SK-N-SH (cell line): Measurements from ENCODE around the gene PRIM2. TPM values are rescaled to one million over a fixed set of nuclear protein-coding genes. Genes with fewer than 3 reads are reported as not detected.

Source experiments
- CTCF ChIA-PET: fragments of 300-600, 350-600 bp; formaldehyde crosslinking; extraction: SDS; loops from one replicate; lab custom pipeline; 2021; lab: Yijun Ruan, JAX
- POLR2A ChIA-PET: fragments of 350-600 bp; sonication (Branson Sonifier 250); formaldehyde crosslinking; extraction: SDS; loops from one replicate; lab custom pipeline; 2020; ENCODE audit warnings: antibody characterized with exemption, inconsistent platforms; lab: Yijun Ruan, JAX
- DNase-seq: peaks from one replicate; pipeline ENCODE4 v3.0.0; 2012
- H2AFZ ChIP-seq: fragments of 200-600 bp; sonication (generic); 2 replicates; pipeline ENCODE4 v1.8.1; 2016; ENCODE audit warnings: antibody characterized with exemption, mild to moderate bottlenecking, low read depth
- H3F3A ChIP-seq: fragments of 200-600 bp; sonication (generic); replicated peaks from 2 replicates; pipeline ENCODE3; 2016; ENCODE audit warnings: antibody characterized with exemption, mild to moderate bottlenecking; ENCODE audit not compliant: insufficient read depth
- H3K27ac ChIP-seq, 2 experiments: fragments of 200-500 bp in 1 of 2; fragments of 200-600 bp in 1 of 2; sonication (Bioruptor generic) in 1 of 2; sonication (generic), shearing (Covaris generic) in 1 of 2; 2 replicates each; pipeline versions ENCODE4 v1.5.1 to v1.6.1; 2014 to 2016; ENCODE audit warnings: low read depth in 2 of 2, inconsistent platforms in 1 of 2, low read length in 1 of 2, mild to moderate bottlenecking in 1 of 2, mixed read lengths in 1 of 2
- H3K27me3 ChIP-seq: fragments of 200-600 bp; sonication (generic), shearing (Covaris generic); 2 replicates; pipeline ENCODE4 v1.6.1; 2016; ENCODE audit warnings: mixed run types; ENCODE audit not compliant: insufficient read depth
- H3K36me3 ChIP-seq, 2 experiments: fragments of 200-500 bp in 1 of 2; fragments of 200-600 bp in 1 of 2; sonication (Bioruptor generic) in 1 of 2; sonication (generic) in 1 of 2; replicated peaks in 1 of 2; 2 replicates each; pipeline versions ENCODE3 to v1.5.1; 2014 to 2016; ENCODE audit warnings: low read length in 1 of 2, mild to moderate bottlenecking in 1 of 2; ENCODE audit not compliant: insufficient read depth in 2 of 2, control insufficient read depth in 1 of 2
- H3K4me1 ChIP-seq, 2 experiments: fragments of 200-500 bp in 1 of 2; fragments of 200-600 bp in 1 of 2; sonication (Bioruptor generic) in 1 of 2; sonication (generic), shearing (Covaris generic) in 1 of 2; 2 replicates each; pipeline versions ENCODE4 v1.5.1 to v1.6.1; 2014 to 2016; ENCODE audit warnings: low read depth in 1 of 2, low read length in 1 of 2, mixed run types in 1 of 2; ENCODE audit not compliant: insufficient read depth in 2 of 2, control insufficient read depth in 1 of 2
- H3K4me2 ChIP-seq: fragments of 200-600 bp; sonication (generic), shearing (Covaris generic); 2 replicates; pipeline ENCODE4 v1.6.1; 2017; ENCODE audit warnings: mixed run types
- H3K4me3 ChIP-seq, 2 experiments: fragments of 200-500 bp in 1 of 2; fragments of 200-600 bp in 1 of 2; sonication (Bioruptor generic) in 1 of 2; sonication (generic), shearing (Covaris generic) in 1 of 2; 2 replicates each; pipeline versions ENCODE4 v1.5.1 to v1.8.1; 2014 to 2016; ENCODE audit warnings: low read depth in 2 of 2, inconsistent platforms in 1 of 2, low read length in 1 of 2, mild to moderate bottlenecking in 1 of 2, mixed read lengths in 1 of 2, moderate library complexity in 1 of 2
- H3K79me2 ChIP-seq: fragments of 200-600 bp; sonication (generic); 2 replicates; pipeline ENCODE4 v1.8.1; 2017; ENCODE audit warnings: mild to moderate bottlenecking; ENCODE audit not compliant: insufficient read depth
- H3K9ac ChIP-seq: fragments of 200-600 bp; sonication (generic); 2 replicates; pipeline ENCODE4 v1.6.1; 2017; ENCODE audit warnings: mixed run types
- H3K9me2 ChIP-seq: fragments of 200-600 bp; sonication (generic); 2 replicates; pipeline ENCODE4 v1.6.1; 2017; ENCODE audit warnings: mixed run types
- H3K9me3 ChIP-seq: fragments of 200-600 bp; sonication (generic); 2 replicates; pipeline ENCODE4 v1.6.1; 2017; ENCODE audit warnings: mixed run types, mild to moderate bottlenecking, moderate library complexity
- H4K20me1 ChIP-seq: fragments of 200-600 bp; sonication (generic); 2 replicates; pipeline ENCODE4 v1.6.1; 2017; ENCODE audit warnings: mild to moderate bottlenecking, mixed run types; ENCODE audit not compliant: insufficient read depth
- CHD2 ChIP-seq: fragments of 150-350 bp; IDR thresholded peaks from 2 replicates; pipeline ENCODE4 v1.6.1; 2018; ENCODE audit warnings: low read length; ENCODE audit not compliant: partially characterized antibody
- ELF1 ChIP-seq: IDR thresholded peaks from 2 replicates; pipeline ENCODE4 v1.4.0; 2012
- FOXJ3 ChIP-seq: sonication (generic); formaldehyde crosslinking; IDR thresholded peaks from 2 replicates; pipeline ENCODE4 v1.5.1; 2020; ENCODE audit warnings: mild to moderate bottlenecking, missing genetic modification reagents
- GABPA ChIP-seq: IDR thresholded peaks from 2 replicates; pipeline ENCODE4 v1.4.0; 2012; ENCODE audit warnings: low read depth, mild to moderate bottlenecking
- NFIC ChIP-seq: IDR thresholded peaks from 2 replicates; pipeline ENCODE4 v1.4.0; 2012; ENCODE audit warnings: borderline replicate concordance
- POLR2AphosphoS5 ChIP-seq: IDR thresholded peaks from 2 replicates; pipeline ENCODE4 v1.6.1; 2012; ENCODE audit warnings: low read depth, low read length
- RCOR1 ChIP-seq: fragments of 150-350 bp; IDR thresholded peaks from 2 replicates; pipeline ENCODE4 v1.6.1; 2017; ENCODE audit warnings: antibody characterized with exemption, low read length
- RFX5 ChIP-seq: IDR thresholded peaks from 2 replicates; pipeline ENCODE4 v1.6.1; 2012; ENCODE audit warnings: mild to moderate bottlenecking, improper control_type of control experiment, low read length
- RXRA ChIP-seq: IDR thresholded peaks from 2 replicates; pipeline ENCODE4 v1.4.0; 2012; ENCODE audit warnings: low read depth, mild to moderate bottlenecking, borderline replicate concordance
- SIN3A ChIP-seq: IDR thresholded peaks from 2 replicates; pipeline ENCODE4 v1.6.1; 2012; ENCODE audit warnings: low read depth, mild to moderate bottlenecking, low read length, moderate library complexity, borderline replicate concordance
- TAF1 ChIP-seq: IDR thresholded peaks from 2 replicates; pipeline ENCODE4 v1.6.1; 2012; ENCODE audit warnings: low read depth, mild to moderate bottlenecking, low read length, moderate library complexity, borderline replicate concordance
- TCF12 ChIP-seq: IDR thresholded peaks from 2 replicates; pipeline ENCODE4 v1.4.0; 2012
- WGBS: methylation state at CpG from one replicate; pipeline ENCODE4 v1.1.6; 2017; ENCODE audit warnings: low lambda C conversion rate; 5-methylcytosine and 5-hydroxymethylcytosine counted together
- polyA plus RNA-seq, 3 experiments: library from polyadenylated mRNA; depleted of rRNA; stranded (reverse); fragments of >200 nt; gene quantifications; 2 replicates each; pipeline ENCODE4 v1.2.3, GENCODE V29; 2012
- TF ChIP-seq, protein P1 (sequence below): IDR thresholded peaks from 2 replicates; pipeline ENCODE4; 2012
- TF ChIP-seq, protein P2 (sequence below): fragments of 150-350 bp; IDR thresholded peaks from 2 replicates; pipeline ENCODE4 v1.6.1; 2017; ENCODE audit warnings: antibody characterized with exemption, low read length, low read depth, borderline replicate concordance
- TF ChIP-seq, protein P3 (sequence below): fragments of 200-600 bp; sonication (generic); IDR thresholded peaks from 2 replicates; pipeline ENCODE4 v1.6.1; 2017; ENCODE audit warnings: antibody characterized with exemption, mild to moderate bottlenecking, moderate library complexity
- TF ChIP-seq, protein P4 (sequence below): IDR thresholded peaks from 2 replicates; pipeline ENCODE4 v1.4.0; 2012; ENCODE audit warnings: low read depth
- TF ChIP-seq, protein P5 (sequence below): IDR thresholded peaks from 2 replicates; pipeline ENCODE4 v1.4.0; 2012; ENCODE audit warnings: low read depth, borderline replicate concordance

The PRIM2 gene
- polyA plus RNA-seq, 1 of the 3 experiments (the other 2 are of a cell fraction): 14.1 TPM

DNA sequence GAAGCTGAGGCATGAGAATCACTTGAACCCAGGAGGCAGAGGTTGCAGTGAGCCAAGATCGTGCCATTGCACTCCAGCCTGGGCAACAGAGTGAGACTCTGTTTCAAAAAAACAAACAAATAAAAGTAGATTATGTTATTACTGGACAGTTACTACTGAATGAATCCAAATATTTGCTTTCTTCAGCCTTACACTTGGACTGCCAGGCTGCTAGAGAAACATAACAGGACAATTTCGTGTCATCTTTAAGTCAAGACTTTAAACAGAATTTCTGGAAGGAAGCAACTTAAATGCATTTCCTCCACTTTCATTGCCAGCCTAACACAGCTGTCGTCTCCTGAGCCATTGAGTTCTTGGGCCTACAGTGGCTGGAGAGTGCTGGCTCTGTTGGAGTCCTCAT lies 42.0 kb upstream of the PRIM2 start:
- H3K36me3 ChIP-seq: no peaks in the 10 kb centered on the region
- TF ChIP-seq RFX5 (no peak), CHD2 (no peak), RCOR1 (no peak), ELF1 (no peak), FOXJ3 (CRISPR knock-in tag) (no peak), TCF12 (no peak), RXRA (no peak), POLR2AphosphoS5 (no peak), TAF1 (no peak), NFIC (no peak), GABPA (no peak), SIN3A (no peak)
- TF ChIP-seq, protein P1, sequence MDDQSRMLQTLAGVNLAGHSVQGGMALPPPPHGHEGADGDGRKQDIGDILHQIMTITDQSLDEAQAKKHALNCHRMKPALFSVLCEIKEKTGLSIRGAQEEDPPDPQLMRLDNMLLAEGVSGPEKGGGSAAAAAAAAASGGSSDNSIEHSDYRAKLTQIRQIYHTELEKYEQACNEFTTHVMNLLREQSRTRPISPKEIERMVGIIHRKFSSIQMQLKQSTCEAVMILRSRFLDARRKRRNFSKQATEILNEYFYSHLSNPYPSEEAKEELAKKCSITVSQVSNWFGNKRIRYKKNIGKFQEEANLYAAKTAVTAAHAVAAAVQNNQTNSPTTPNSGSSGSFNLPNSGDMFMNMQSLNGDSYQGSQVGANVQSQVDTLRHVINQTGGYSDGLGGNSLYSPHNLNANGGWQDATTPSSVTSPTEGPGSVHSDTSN: no peak
- TF ChIP-seq, protein P2, sequence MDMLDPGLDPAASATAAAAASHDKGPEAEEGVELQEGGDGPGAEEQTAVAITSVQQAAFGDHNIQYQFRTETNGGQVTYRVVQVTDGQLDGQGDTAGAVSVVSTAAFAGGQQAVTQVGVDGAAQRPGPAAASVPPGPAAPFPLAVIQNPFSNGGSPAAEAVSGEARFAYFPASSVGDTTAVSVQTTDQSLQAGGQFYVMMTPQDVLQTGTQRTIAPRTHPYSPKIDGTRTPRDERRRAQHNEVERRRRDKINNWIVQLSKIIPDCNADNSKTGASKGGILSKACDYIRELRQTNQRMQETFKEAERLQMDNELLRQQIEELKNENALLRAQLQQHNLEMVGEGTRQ: no peak
- TF ChIP-seq, protein P3, sequence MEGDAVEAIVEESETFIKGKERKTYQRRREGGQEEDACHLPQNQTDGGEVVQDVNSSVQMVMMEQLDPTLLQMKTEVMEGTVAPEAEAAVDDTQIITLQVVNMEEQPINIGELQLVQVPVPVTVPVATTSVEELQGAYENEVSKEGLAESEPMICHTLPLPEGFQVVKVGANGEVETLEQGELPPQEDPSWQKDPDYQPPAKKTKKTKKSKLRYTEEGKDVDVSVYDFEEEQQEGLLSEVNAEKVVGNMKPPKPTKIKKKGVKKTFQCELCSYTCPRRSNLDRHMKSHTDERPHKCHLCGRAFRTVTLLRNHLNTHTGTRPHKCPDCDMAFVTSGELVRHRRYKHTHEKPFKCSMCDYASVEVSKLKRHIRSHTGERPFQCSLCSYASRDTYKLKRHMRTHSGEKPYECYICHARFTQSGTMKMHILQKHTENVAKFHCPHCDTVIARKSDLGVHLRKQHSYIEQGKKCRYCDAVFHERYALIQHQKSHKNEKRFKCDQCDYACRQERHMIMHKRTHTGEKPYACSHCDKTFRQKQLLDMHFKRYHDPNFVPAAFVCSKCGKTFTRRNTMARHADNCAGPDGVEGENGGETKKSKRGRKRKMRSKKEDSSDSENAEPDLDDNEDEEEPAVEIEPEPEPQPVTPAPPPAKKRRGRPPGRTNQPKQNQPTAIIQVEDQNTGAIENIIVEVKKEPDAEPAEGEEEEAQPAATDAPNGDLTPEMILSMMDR: no peak
- TF ChIP-seq, protein P4, sequence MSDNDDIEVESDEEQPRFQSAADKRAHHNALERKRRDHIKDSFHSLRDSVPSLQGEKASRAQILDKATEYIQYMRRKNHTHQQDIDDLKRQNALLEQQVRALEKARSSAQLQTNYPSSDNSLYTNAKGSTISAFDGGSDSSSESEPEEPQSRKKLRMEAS: no peak
- TF ChIP-seq, protein P5, sequence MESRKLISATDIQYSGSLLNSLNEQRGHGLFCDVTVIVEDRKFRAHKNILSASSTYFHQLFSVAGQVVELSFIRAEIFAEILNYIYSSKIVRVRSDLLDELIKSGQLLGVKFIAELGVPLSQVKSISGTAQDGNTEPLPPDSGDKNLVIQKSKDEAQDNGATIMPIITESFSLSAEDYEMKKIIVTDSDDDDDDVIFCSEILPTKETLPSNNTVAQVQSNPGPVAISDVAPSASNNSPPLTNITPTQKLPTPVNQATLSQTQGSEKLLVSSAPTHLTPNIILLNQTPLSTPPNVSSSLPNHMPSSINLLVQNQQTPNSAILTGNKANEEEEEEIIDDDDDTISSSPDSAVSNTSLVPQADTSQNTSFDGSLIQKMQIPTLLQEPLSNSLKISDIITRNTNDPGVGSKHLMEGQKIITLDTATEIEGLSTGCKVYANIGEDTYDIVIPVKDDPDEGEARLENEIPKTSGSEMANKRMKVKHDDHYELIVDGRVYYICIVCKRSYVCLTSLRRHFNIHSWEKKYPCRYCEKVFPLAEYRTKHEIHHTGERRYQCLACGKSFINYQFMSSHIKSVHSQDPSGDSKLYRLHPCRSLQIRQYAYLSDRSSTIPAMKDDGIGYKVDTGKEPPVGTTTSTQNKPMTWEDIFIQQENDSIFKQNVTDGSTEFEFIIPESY: no peak
- CTCF ChIA-PET: interaction anchor here (1.0 kb wide), 1 partner anchor 41 kb away, joined by 5 read pairs; the partner anchor contains the start of gene PRIM2
- no peak for DNase-seq
- POLR2A ChIA-PET: no interaction called here
- H3K9ac ChIP-seq: no peak overlapping the region
- WGBS: 64% methylated on average over 3 of the region's 3 CpGs
- H3K4me2 ChIP-seq: no peak overlapping the region
- H3K9me3 ChIP-seq: no peaks in the 10 kb centered on the region
- no peaks in the 10 kb centered on the region for H4K20me1 ChIP-seq
- H3K4me1 ChIP-seq: no peaks in the 10 kb centered on the region
- no peaks in the 10 kb centered on the region for H3K9me2 ChIP-seq
- no peaks in the 10 kb centered on the region for H3K79me2 ChIP-seq
- no peak overlapping the region for H2AFZ ChIP-seq
- H3K27ac ChIP-seq: no peak overlapping the region
- H3F3A ChIP-seq: no peaks in the 10 kb centered on the region
- no peak overlapping the region for H3K4me3 ChIP-seq
- H3K27me3 ChIP-seq: no peaks in the 10 kb centered on the region
